HCT116 (cell line): Measurements from ENCODE around the gene SNAI1. TPM values are rescaled to one million over a fixed set of nuclear protein-coding genes. Genes with fewer than 3 reads are reported as not detected.

Experiments used
- ATAC-seq: fragments of 200-7000 bp; cut with Tn5 transposase; 2 replicates; pipeline ENCODE4 v1.9.1; 2020; ENCODE audit warnings: mild to moderate bottlenecking, moderate library complexity
- BruUV-seq: library from RNA; stranded (reverse); fragments of 400-500 nt; replicated peaks from 2 replicates; lab custom pipeline; 2021; lab: Mats Ljungman, UMichigan
- CTCF ChIA-PET: fragments of 300-600 bp; sonication (Branson Sonifier 250); formaldehyde crosslinking; loops from one replicate; lab custom pipeline; 2021; ENCODE audit warnings: antibody characterized with exemption; lab: Charles Lee
- POLR2A ChIA-PET: fragments of 300-600, 350-600 bp; sonication (Branson Sonifier 250); formaldehyde crosslinking; loops from one replicate; lab custom pipeline; 2021; ENCODE audit warnings: antibody characterized with exemption; lab: Charles Lee
- RAD21 ChIA-PET, 2 experiments: fragments of 300-600 bp; sonication (Branson Sonifier 250); formaldehyde crosslinking; loops; one replicate each; lab custom pipeline; 2023; ENCODE audit warnings: low total read pairs in 2 of 2; ENCODE audit not compliant: uncharacterized antibody in 2 of 2, unreplicated experiment in 2 of 2, low non-redundant PET in 1 of 2; lab: Charles Lee
- DNase-seq: peaks from one replicate; pipeline ENCODE4 v3.0.0-alpha.2; 2010; ENCODE audit warnings: low read depth, low spot score
- H2AFZ ChIP-seq: fragments of 200-600 bp; shearing (Covaris generic), sonication (generic); 2 replicates; pipeline ENCODE4 v1.6.1; 2017; ENCODE audit warnings: low read depth, mixed run types, mixed read lengths, antibody characterized with exemption, low read length; ENCODE audit not compliant: poor library complexity, severe bottlenecking
- H3K27ac ChIP-seq: 2 replicates; pipeline ENCODE4 v1.5.1; 2012; ENCODE audit warnings: low read depth, low read length
- H3K27me3 ChIP-seq: fragments of 200-600 bp; sonication (generic); 2 replicates; pipeline ENCODE4 v1.6.1; 2016; ENCODE audit warnings: mixed run types, low read length, mixed read lengths; ENCODE audit not compliant: insufficient read depth
- H3K36me3 ChIP-seq, 2 experiments: fragments of 200-500 bp in 1 of 2; fragments of 200-600 bp in 1 of 2; sonication (Bioruptor generic) in 1 of 2; sonication (generic) in 1 of 2; 2 replicates each; pipeline versions ENCODE4 v1.5.1 to v1.6.1; 2014 to 2016; ENCODE audit warnings: low read length in 2 of 2, inconsistent platforms in 1 of 2, mixed read lengths in 1 of 2, mixed run types in 1 of 2; ENCODE audit not compliant: insufficient read depth in 2 of 2, control insufficient read depth in 1 of 2
- H3K4me1 ChIP-seq, 2 experiments: fragments of 200-600 bp in 1 of 2; sonication (generic) in 1 of 2; 2 replicates each; pipeline versions ENCODE4 v1.5.1 to v1.6.1; 2012 to 2017; ENCODE audit warnings: low read length in 2 of 2, inconsistent platforms in 1 of 2, mild to moderate bottlenecking in 1 of 2, mixed read lengths in 1 of 2, mixed run types in 1 of 2, moderate library complexity in 1 of 2; ENCODE audit not compliant: insufficient read depth in 2 of 2, control insufficient read depth in 1 of 2
- H3K4me2 ChIP-seq: fragments of 200-600 bp; sonication (generic); 2 replicates; pipeline ENCODE4 v1.6.1; 2017; ENCODE audit warnings: mixed run types, low read length, mixed read lengths
- H3K4me3 ChIP-seq, 2 experiments: fragments of 200-600 bp in 1 of 2; sonication (generic) in 1 of 2; replicated peaks in 1 of 2; 2 replicates each; pipeline ENCODE4 v1.5.1; 2011 to 2016; ENCODE audit warnings: low read length in 2 of 2, control low read depth in 1 of 2, low read depth in 1 of 2, mild to moderate bottlenecking in 1 of 2, mixed read lengths in 1 of 2, mixed run types in 1 of 2
- H3K79me2 ChIP-seq: fragments of 200-600 bp; sonication (generic); 2 replicates; pipeline ENCODE4 v1.6.1; 2017; ENCODE audit warnings: mild to moderate bottlenecking, mixed run types, low read length, moderate library complexity, mixed read lengths; ENCODE audit not compliant: insufficient read depth
- H3K9ac ChIP-seq: fragments of 200-600 bp; sonication (generic); 2 replicates; pipeline ENCODE4 v1.6.1; 2016; ENCODE audit warnings: low read length, mixed read lengths
- H3K9me2 ChIP-seq: fragments of 200-600 bp; sonication (generic), shearing (Covaris generic); 2 replicates; pipeline ENCODE4 v1.6.1; 2017; ENCODE audit warnings: mixed run types, mild to moderate bottlenecking, moderate library complexity; ENCODE audit not compliant: insufficient read depth
- H3K9me3 ChIP-seq, 2 experiments: fragments of 200-500 bp in 1 of 2; fragments of 200-600 bp in 1 of 2; sonication (Bioruptor generic) in 1 of 2; sonication (generic) in 1 of 2; 2 replicates each; pipeline ENCODE4 v1.6.1; 2014 to 2017; ENCODE audit warnings: low read length in 2 of 2, mixed read lengths in 2 of 2, inconsistent platforms in 1 of 2, low read depth in 1 of 2, mild to moderate bottlenecking in 1 of 2, mixed run types in 1 of 2, moderate library complexity in 1 of 2; ENCODE audit not compliant: control insufficient read depth in 1 of 2, insufficient read depth in 1 of 2
- H4K20me1 ChIP-seq: fragments of 200-600 bp; sonication (generic), shearing (Covaris generic); 2 replicates; pipeline ENCODE4 v1.6.1; 2017; ENCODE audit warnings: mixed run types, mild to moderate bottlenecking, moderate library complexity; ENCODE audit not compliant: insufficient read depth
- ATF3 ChIP-seq: IDR thresholded peaks from 2 replicates; pipeline ENCODE4 v1.6.1; 2012
- CEBPB ChIP-seq: IDR thresholded peaks from 2 replicates; pipeline ENCODE4 v1.6.1; 2012; ENCODE audit warnings: low read depth
- CTCF ChIP-seq, 3 experiments: fragments of 200-600 bp in 1 of 3; sonication (generic) in 1 of 3; IDR thresholded peaks in 2 of 3; conservative IDR thresholded peaks in 1 of 3; 2 replicates each; pipeline ENCODE4 v1.5.1; 2012 to 2017; ENCODE audit warnings: low read depth in 2 of 3, low read length in 2 of 3, antibody characterized with exemption in 1 of 3, borderline replicate concordance in 1 of 3, control low read depth in 1 of 3, mild to moderate bottlenecking in 1 of 3, mixed read lengths in 1 of 3, mixed run types in 1 of 3, moderate library complexity in 1 of 3; ENCODE audit not compliant: insufficient read depth in 1 of 3
- ELF1 ChIP-seq: IDR thresholded peaks from 2 replicates; pipeline ENCODE4 v1.6.1; 2012; ENCODE audit warnings: low read depth, borderline replicate concordance
- FOSL1 ChIP-seq: IDR thresholded peaks from 2 replicates; pipeline ENCODE4 v1.6.1; 2012; ENCODE audit warnings: low read depth
- MAX ChIP-seq: IDR thresholded peaks from 2 replicates; pipeline ENCODE4 v1.6.1; 2012
- REST ChIP-seq: IDR thresholded peaks from 2 replicates; pipeline ENCODE4 v1.6.1; 2012; ENCODE audit warnings: low read depth
- SP1 ChIP-seq: IDR thresholded peaks from 2 replicates; pipeline ENCODE4 v1.6.1; 2012; ENCODE audit warnings: low read depth
- SRF ChIP-seq: IDR thresholded peaks from 2 replicates; pipeline ENCODE4 v1.6.1; 2012; ENCODE audit warnings: low read depth
- TCF7L2 ChIP-seq: IDR thresholded peaks from 2 replicates; pipeline ENCODE4 v1.7.0; 2011; ENCODE audit warnings: borderline replicate concordance, inconsistent platforms; ENCODE audit not compliant: insufficient read depth, insufficient read length; ENCODE audit errors: extremely low read depth
- ZBTB33 ChIP-seq: IDR thresholded peaks from 2 replicates; pipeline ENCODE4 v1.6.1; 2011; ENCODE audit warnings: mild to moderate bottlenecking, low read length, moderate library complexity; ENCODE audit not compliant: insufficient replicate concordance; ENCODE audit errors: extremely low read depth
- ZFX ChIP-seq: fragments of 450-650 bp; IDR thresholded peaks from 2 replicates; pipeline ENCODE4 v1.6.1; 2017
- intact Hi-C: fragments of 100-400 bp; cut with micrococcal nuclease; formaldehyde crosslinking; loops from 2 replicates; pipeline ENCODE4 v1.10.0; 2022
- total RNA-seq: library from RNA; stranded (reverse); gene quantifications from one replicate; pipeline ENCODE4 v1.2.1, GENCODE V29; 2021; ENCODE audit not compliant: unreplicated experiment

Gene SNAI1
- total RNA-seq, 1 experiment from 2014 or later: 13.4 TPM

GRCh38 chr20:49983123-49983847, 505 bp downstream of the SNAI1 start:
- Histone ChIP-seq H3K4me2 (peak overlapping the region; percentile 100), H3K9me3 (no peaks in the 10 kb centered on the region), H2AFZ (no peak overlapping the region), H3K4me3 (peak overlapping the region; percentile 69 to 100), H3K4me1 (peaks cover 12 to 69% of the 10 kb centered on the region in 2 experiments), H3K9ac (peak overlapping the region; percentile 100), H3K27ac (peak overlapping the region; percentile 86), H3K27me3 (no peaks in the 10 kb centered on the region), H4K20me1 (no peaks in the 10 kb centered on the region), H3K79me2 (peaks cover 49% of the 10 kb centered on the region), H3K9me2 (no peaks in the 10 kb centered on the region), H3K36me3 (peaks cover 19 to 46% of the 10 kb centered on the region in 2 experiments)
- DNase-seq (no peak), ATAC-seq (no peak)
- ChIA-PET RAD21 (no interaction called here), CTCF (interaction anchor here (1.4 kb wide), 1 partner anchor 88 kb away, joined by 7 read pairs; no protein-coding TSS in a partner anchor), POLR2A (interaction anchor here (0.7 kb wide), 2 partner anchors 87 to 266 kb away, joined by 3 read pairs; no protein-coding TSS in a partner anchor)
- intact Hi-C loops: loop anchor here (5.0 kb wide), 1 partner anchor 184 kb away; no protein-coding TSS in a partner anchor
- TF ChIP-seq FOSL1 (no peak), ZBTB33 (no peak), CEBPB (no peak), ATF3 (no peak), REST (no peak), ELF1 (no peak), SRF (no peak), CTCF (IDR thresholded peaks at IDR 0.05 in 2 of 3, conservative IDR thresholded peaks at IDR 0.05 in 1 of 3; ENCODE audit: borderline replicate concordance in 1 of 3, insufficient read depth in 1 of 3, low read depth in 2 of 3, low read length in 2 of 3) (no peak), MAX (no peak), ZFX (no peak), TCF7L2 (no peak), SP1 (no peak)
- no TSS peak for BruUV-seq
